ENCODE data around the gene AMBP. TPM values are rescaled to one million over a fixed set of nuclear protein-coding genes. Genes with fewer than 3 reads are reported as not detected.

Gene AMBP
- total and polyA plus RNA-seq, 7 donors = 0.16 to 0.84 TPM; not detected in 5

DNA sequence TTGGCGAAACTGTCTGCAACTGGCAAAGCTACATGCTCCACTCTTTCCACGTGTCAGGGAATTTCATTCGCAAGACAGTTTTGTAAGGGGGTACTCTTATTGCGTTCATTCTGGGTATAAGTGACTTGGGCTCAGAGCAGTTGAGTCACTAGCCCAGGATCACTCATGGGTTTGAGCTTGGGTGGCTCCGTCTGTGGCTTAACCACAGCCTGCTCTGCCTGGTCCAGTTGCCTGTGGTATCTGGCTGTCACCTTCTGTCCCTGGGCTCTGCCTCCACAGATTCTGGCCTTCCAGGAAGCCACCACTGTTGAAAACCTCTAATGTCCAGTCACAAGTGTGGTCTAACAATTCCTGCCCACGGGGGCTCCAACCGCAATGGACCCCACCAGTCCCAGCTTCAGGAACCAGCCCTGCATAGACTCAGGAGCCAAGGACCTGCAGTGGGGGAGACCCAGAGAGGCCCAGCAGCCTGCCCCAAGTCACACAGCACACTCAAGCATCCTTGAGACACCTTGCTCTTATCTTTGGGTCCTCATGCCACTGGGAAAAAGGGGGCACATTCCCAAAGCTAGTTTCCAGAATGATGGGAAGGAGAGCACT, 10.6 kb upstream of the AMBP start:
- no peaks in the 10 kb centered on the region for H3K9me3 ChIP-seq
- WGBS, 3 donors = 91 to 93% (median 92%) methylated on average over 7 of the region's 7 CpGs
- H3K27me3 ChIP-seq (ENCODE audit: insufficient read depth in 3 of 3, low read length in 2 of 3) = no peaks in the 10 kb centered on the region
- TF ChIP-seq, protein P1, sequence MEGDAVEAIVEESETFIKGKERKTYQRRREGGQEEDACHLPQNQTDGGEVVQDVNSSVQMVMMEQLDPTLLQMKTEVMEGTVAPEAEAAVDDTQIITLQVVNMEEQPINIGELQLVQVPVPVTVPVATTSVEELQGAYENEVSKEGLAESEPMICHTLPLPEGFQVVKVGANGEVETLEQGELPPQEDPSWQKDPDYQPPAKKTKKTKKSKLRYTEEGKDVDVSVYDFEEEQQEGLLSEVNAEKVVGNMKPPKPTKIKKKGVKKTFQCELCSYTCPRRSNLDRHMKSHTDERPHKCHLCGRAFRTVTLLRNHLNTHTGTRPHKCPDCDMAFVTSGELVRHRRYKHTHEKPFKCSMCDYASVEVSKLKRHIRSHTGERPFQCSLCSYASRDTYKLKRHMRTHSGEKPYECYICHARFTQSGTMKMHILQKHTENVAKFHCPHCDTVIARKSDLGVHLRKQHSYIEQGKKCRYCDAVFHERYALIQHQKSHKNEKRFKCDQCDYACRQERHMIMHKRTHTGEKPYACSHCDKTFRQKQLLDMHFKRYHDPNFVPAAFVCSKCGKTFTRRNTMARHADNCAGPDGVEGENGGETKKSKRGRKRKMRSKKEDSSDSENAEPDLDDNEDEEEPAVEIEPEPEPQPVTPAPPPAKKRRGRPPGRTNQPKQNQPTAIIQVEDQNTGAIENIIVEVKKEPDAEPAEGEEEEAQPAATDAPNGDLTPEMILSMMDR (IDR thresholded peaks at IDR 0.05) = no peak
- ATAC-seq (no peak), DNase-seq (no peak)
- no peak overlapping the region for H3K4me3 ChIP-seq
- H3K27ac ChIP-seq = no peak overlapping the region
- no peaks in the 10 kb centered on the region for H3K4me1 ChIP-seq
- intact Hi-C loops (cut with DNase I) = no loop called here
- no peaks in the 10 kb centered on the region for H3K36me3 ChIP-seq (ENCODE audit: insufficient read depth in 1 of 2, low read depth in 1 of 2)

DNA sequence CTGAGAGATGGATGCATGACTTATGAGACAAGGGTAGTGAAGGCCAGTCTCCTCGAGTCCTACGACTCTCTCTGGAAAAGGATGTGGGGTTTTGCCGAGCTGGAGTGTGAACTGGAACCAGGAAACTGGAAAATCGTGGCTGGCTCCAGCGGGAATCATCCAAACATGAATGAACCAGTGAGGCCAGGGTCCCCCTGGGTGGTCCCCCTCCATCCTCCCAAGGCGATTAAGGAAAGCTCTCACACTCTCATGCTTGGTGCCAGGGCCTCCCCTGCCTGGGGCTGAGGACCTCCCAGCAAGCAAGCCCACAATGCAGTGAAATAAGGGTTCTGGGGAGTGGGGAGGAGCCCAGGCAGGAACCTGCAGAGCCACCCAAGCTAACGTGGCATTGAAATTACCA, 9.6 kb upstream of the AMBP start:
- Histone ChIP-seq H3K27ac (no peak overlapping the region), H3K4me1 (no peaks in the 10 kb centered on the region), H3K9me3 (no peaks in the 10 kb centered on the region), H3K36me3 (ENCODE audit: insufficient read depth in 1 of 2, low read depth in 1 of 2) (no peaks in the 10 kb centered on the region), H3K27me3 (ENCODE audit: insufficient read depth in 3 of 3, low read length in 2 of 3) (no peaks in the 10 kb centered on the region), H3K4me3 (no peak overlapping the region)
- ATAC-seq (no peak), DNase-seq (no peak)
- TF ChIP-seq, protein P1 (IDR thresholded peaks at IDR 0.05) = no peak
- intact Hi-C loops (cut with DNase I) = no loop called here
- WGBS, 3 donors = 39 to 56% (median 51%) methylated on average over 7 of the region's 7 CpGs

- WGBS, 3 donors = 89 to 90% (median 90%) methylated on average over 4 of the region's 4 CpGs
- TF ChIP-seq, protein P1 (IDR thresholded peaks at IDR 0.05) = no peak
- intact Hi-C loops (cut with DNase I) = no loop called here
Measured at GRCh38 chr9:114086607-114087006, 8.5 kb upstream of the AMBP start.

DNA sequence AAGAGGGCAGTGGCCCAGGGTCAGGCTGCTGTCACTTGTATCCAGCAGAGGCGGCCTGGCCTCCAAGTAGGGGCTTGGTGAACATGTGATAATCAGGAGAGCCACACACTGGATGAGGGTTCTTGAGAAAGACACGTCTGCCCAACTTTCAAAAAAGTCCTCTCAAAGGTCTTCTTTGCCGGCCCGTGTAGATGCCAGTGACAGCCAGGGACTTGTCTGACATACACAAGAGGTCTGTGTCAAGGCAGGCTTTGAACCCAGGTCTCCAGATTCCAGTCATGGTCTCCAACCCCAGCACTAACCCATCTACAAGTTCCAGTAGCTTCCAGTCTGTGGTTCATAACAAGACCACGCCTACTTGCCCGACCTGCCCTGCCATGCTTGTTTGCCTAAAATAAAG, 7.9 kb upstream of the AMBP start:
- H3K27me3 ChIP-seq (ENCODE audit: insufficient read depth in 3 of 3, low read length in 2 of 3) = no peaks in the 10 kb centered on the region
- H3K27ac ChIP-seq = no peak overlapping the region
- H3K36me3 ChIP-seq (ENCODE audit: insufficient read depth in 1 of 2, low read depth in 1 of 2) = no peaks in the 10 kb centered on the region
- H3K9me3 ChIP-seq = no peaks in the 10 kb centered on the region
- intact Hi-C loops (cut with DNase I) = no loop called here
- TF ChIP-seq, protein P1 (IDR thresholded peaks at IDR 0.05) = no peak
- no peak for DNase-seq
- H3K4me3 ChIP-seq = no peak overlapping the region
- no peaks in the 10 kb centered on the region for H3K4me1 ChIP-seq
- WGBS, 3 donors = 90 to 97% (median 93%) methylated on average over 6 of the region's 6 CpGs
- ATAC-seq = no peak

More at GRCh38 chr9:114086607-114087006, 8.5 kb upstream of the AMBP start:
- no peak overlapping the region for H3K4me3 ChIP-seq
- no peaks in the 10 kb centered on the region for H3K36me3 ChIP-seq (ENCODE audit: insufficient read depth in 1 of 2, low read depth in 1 of 2)
- no peaks in the 10 kb centered on the region for H3K9me3 ChIP-seq
- H3K27me3 ChIP-seq (ENCODE audit: insufficient read depth in 3 of 3, low read length in 2 of 3) = no peaks in the 10 kb centered on the region
- no peaks in the 10 kb centered on the region for H3K4me1 ChIP-seq
- DNase-seq (no peak), ATAC-seq (no peak)
- no peak overlapping the region for H3K27ac ChIP-seq

DNA sequence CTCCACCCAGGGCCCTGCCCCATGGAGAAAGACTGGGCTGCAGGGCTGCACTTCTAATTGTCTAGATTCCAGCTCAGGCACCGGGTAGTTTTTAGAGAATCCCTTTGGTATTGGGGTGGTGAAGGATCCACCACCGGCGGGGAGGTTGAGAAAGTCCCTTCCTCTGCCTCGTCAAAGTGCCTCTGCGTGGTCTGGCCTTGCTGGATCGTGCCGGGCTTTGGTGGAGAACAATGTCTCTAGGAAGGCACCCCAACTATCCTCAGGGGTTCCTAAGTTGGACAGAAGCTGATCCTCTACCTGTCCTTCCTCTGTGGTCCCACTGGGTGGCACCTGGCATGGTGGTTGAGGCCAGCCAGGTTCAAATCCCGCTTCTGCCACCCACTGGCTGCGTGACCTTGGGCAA, 7.3 kb upstream of the AMBP start:
- intact Hi-C loops (cut with DNase I) = no loop called here
- H3K36me3 ChIP-seq (ENCODE audit: insufficient read depth in 1 of 2, low read depth in 1 of 2) = no peaks in the 10 kb centered on the region
- no peaks in the 10 kb centered on the region for H3K27me3 ChIP-seq (ENCODE audit: insufficient read depth in 3 of 3, low read length in 2 of 3)
- TF ChIP-seq, protein P1 (IDR thresholded peaks at IDR 0.05) = no peak
- H3K27ac ChIP-seq = no peak overlapping the region
- ATAC-seq = no peak
- DNase-seq = no peak
- no peak overlapping the region for H3K4me3 ChIP-seq
- no peaks in the 10 kb centered on the region for H3K9me3 ChIP-seq
- 88 to 92% (median 91%) methylated on average over 9 of the region's 9 CpGs for WGBS, 3 donors
- no peaks in the 10 kb centered on the region for H3K4me1 ChIP-seq
